AG04450 (cell line): Measurements from ENCODE around the gene CACNA1G. TPM values are rescaled to one million over a fixed set of nuclear protein-coding genes. Genes with fewer than 3 reads are reported as not detected.

Experiments
- CTCF ChIA-PET: fragments of 300-600, 350-600 bp; formaldehyde crosslinking; extraction: SDS; loops from one replicate; lab custom pipeline; 2022; ENCODE audit warnings: antibody characterized with exemption, inconsistent platforms; lab: Charles Lee
- POLR2A ChIA-PET: fragments of 350-600 bp; formaldehyde crosslinking; extraction: SDS; loops from one replicate; lab custom pipeline; 2021; ENCODE audit warnings: antibody characterized with exemption, inconsistent platforms; lab: Yijun Ruan, JAX
- DNase-seq: peaks from one replicate; pipeline ENCODE4 v3.0.0-alpha.2; 2011; ENCODE audit warnings: low read depth, low spot score
- H3K27ac ChIP-seq: one replicate; pipeline ENCODE4 v1.5.1; 2012; ENCODE audit warnings: low read depth, low read length, control low read depth
- H3K27me3 ChIP-seq: one replicate; pipeline ENCODE4 v1.6.0; 2012; ENCODE audit warnings: low read length; ENCODE audit not compliant: control insufficient read depth, insufficient read depth
- H3K4me3 ChIP-seq: 2 replicates; pipeline ENCODE4 v1.5.1; 2011; ENCODE audit warnings: mild to moderate bottlenecking, low read depth, low read length, control low read depth
- H3K9me3 ChIP-seq: 2 replicates; pipeline ENCODE4 v1.5.1; 2012; ENCODE audit warnings: low read length; ENCODE audit not compliant: control insufficient read depth, insufficient read depth
- CTCF ChIP-seq: IDR thresholded peaks from 2 replicates; pipeline ENCODE4 v1.5.1; 2011; ENCODE audit warnings: low read depth, low read length, control low read depth, inconsistent platforms
- polyA plus RNA-seq: library from polyadenylated mRNA; depleted of rRNA; stranded (reverse); fragments of >200 nt; gene quantifications from 2 replicates; pipeline ENCODE4 v1.2.3, GENCODE V29; 2011

CACNA1G gene
- polyA plus RNA-seq, 1 experiment = 0.05 TPM

DNA sequence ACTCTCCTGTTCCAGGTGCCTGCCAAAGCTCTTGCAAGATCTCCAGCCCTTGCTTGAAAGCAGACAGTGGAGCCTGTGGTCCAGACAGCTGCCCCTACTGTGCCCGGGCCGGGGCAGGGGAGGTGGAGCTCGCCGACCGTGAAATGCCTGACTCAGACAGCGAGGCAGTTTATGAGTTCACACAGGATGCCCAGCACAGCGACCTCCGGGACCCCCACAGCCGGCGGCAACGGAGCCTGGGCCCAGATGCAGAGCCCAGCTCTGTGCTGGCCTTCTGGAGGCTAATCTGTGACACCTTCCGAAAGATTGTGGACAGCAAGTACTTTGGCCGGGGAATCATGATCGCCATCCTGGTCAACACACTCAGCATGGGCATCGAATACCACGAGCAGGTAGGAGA lies 17.7 kb downstream of the CACNA1G start:
- peaks cover 41% of the 10 kb centered on the region for H3K27me3 ChIP-seq
- DNase-seq = no peak
- peaks cover 4% of the 10 kb centered on the region for H3K9me3 ChIP-seq
- CTCF ChIA-PET = interaction anchor here (0.7 kb wide), 1 partner anchor 27 kb away, joined by 3 read pairs; no protein-coding TSS in a partner anchor
- no peak for TF ChIP-seq CTCF
- POLR2A ChIA-PET = no interaction called here
- H3K4me3 ChIP-seq = no peak overlapping the region
- H3K27ac ChIP-seq = no peak overlapping the region

DNA sequence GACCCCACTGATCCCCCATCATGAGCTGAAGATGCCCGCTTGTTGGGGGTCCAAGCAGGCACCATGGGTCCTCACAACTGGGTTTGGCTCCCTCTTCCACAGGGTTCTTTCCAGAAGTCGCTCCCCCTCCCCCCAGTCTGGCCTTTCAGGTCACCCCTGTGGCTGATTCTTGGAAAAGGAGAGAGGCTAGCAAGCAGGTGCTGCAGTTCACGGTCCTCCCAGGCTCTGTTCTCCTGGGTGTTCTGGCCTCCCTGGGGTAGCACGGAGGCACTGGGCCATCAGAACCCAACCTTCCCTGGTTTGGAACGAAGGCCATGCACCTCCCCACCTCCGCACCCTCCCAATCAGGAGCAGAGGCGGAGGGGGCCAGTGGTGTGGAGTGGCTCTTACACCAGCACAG lies 18.9 kb downstream of the CACNA1G start:
- CTCF ChIA-PET = no interaction called here
- Histone ChIP-seq H3K9me3 (peaks cover 4% of the 10 kb centered on the region), H3K4me3 (no peak overlapping the region), H3K27me3 (peaks cover 43% of the 10 kb centered on the region), H3K27ac (no peak overlapping the region)
- TF ChIP-seq CTCF = no peak
- POLR2A ChIA-PET = no interaction called here
- DNase-seq = no peak

DNA sequence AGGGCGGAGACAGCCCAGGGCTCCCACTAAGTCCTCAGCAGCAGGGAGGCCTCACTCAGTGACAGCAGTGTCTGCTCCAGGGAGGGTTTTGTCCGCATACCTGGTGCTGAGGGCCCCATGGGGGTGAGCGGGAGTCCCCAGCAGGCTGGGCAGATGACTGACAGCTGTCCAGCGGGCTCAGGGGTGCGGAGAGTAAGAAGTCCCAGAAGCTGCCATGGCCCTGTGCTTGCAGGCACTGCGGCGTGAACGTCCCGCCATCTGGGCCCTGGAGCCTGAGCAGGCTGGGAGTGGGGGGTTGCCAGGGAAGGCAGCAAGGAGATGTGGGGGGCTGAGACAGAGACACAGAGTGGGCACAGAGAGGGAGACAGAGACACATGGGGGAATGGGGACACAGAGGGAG lies 20.1 kb downstream of the CACNA1G start:
- H3K27ac ChIP-seq = no peak overlapping the region
- ChIA-PET POLR2A (no interaction called here), CTCF (no interaction called here)
- peaks cover 47% of the 10 kb centered on the region for H3K27me3 ChIP-seq
- H3K9me3 ChIP-seq = peaks cover 4% of the 10 kb centered on the region
- no peak for DNase-seq
- no peak overlapping the region for H3K4me3 ChIP-seq
- TF ChIP-seq CTCF = no peak

GRCh38 chr17:50581316-50581715 lies 20.8 kb downstream of the CACNA1G start:
- POLR2A ChIA-PET = interaction anchor here (0.6 kb wide), 1 partner anchor 149 kb away, joined by 6 read pairs; no protein-coding TSS in a partner anchor
- Histone ChIP-seq H3K9me3 (peaks cover 4% of the 10 kb centered on the region), H3K27ac (no peak overlapping the region), H3K4me3 (no peak overlapping the region), H3K27me3 (peaks cover 50% of the 10 kb centered on the region)
- DNase-seq = no peak
- TF ChIP-seq CTCF = no peak
- CTCF ChIA-PET = no interaction called here

- CTCF ChIA-PET = interaction anchor here (0.5 to 1.0 kb wide), 2 partner anchors 185 to 1354 kb away, joined by 3 to 4 read pairs; partner anchors contain the start of gene LRRC59
- H3K27me3 ChIP-seq = peaks cover 62% of the 10 kb centered on the region
- POLR2A ChIA-PET = no interaction called here
These were observed 22.2 kb downstream of the CACNA1G start for GRCh38 chr17:50582741-50583140.

More at GRCh38 chr17:50582741-50583140, 22.2 kb downstream of the CACNA1G start:
- DNase-seq = no peak
- H3K27ac ChIP-seq = no peak overlapping the region
- no peak overlapping the region for H3K4me3 ChIP-seq
- peaks cover 4% of the 10 kb centered on the region for H3K9me3 ChIP-seq
- TF ChIP-seq CTCF = no peak
